ENCODE measurements around the gene TTLL8. TPM values are rescaled to one million over a fixed set of nuclear protein-coding genes. Genes with fewer than 3 reads are reported as not detected.

TTLL8 gene
- total RNA-seq, 2 donors from 2014 or later = 0.20 TPM; not detected in 1

DNA sequence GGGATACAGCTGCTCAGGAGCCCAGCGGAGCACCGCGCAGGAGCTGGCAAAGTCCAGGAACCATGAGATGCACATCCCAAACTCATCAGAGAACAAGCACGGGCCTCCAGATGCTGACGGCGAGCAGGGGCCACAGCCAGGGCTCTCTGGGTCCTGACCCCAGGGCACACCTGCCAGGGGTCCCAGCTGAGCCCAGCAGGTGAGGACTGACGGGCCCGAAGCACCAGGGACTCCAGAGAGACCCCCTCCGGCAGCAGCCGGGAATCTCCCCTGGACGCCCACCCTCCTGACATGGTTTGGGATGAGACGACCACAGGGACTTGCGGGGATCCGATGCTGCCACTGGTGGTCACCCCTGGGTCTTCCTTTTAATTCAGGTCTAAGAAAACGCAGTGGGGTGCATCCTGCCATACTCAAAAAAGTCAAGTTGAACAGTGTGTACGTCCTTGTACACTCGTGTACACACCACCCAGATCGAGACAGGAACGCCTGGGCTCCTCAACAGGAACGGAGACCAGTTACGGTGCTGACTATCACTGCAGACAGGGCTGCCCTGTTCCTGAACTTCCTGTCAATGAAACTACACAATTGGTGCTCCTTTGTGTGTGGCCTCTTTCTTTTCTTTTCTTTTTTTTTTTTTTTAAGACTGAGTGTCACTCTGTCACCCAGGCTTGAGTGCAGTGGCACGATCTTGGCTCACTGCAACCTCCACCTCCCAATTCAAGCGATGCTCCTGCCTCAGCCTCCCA lies 21.9 kb downstream of the TTLL8 start:
- no peaks in the 10 kb centered on the region for H3K27me3 Mint-ChIP-seq (ENCODE audit: insufficient read depth)
- no peak overlapping the region for H3K27ac ChIP-seq (ENCODE audit: low read depth, low read length)
- H3K9me3 Mint-ChIP-seq = peaks cover 8% of the 10 kb centered on the region
- DNase-seq = no peak
- no peaks in the 10 kb centered on the region for H3K36me3 ChIP-seq (ENCODE audit: control insufficient read depth, insufficient read depth, low read length)
- no peaks in the 10 kb centered on the region for H3K27me3 ChIP-seq (ENCODE audit: control insufficient read depth, insufficient read depth, low read length, poor library complexity, severe bottlenecking)
- no peaks in the 10 kb centered on the region for H3K4me1 Mint-ChIP-seq
- H3K9me3 ChIP-seq (ENCODE audit: control insufficient read depth, low read length) = no peaks in the 10 kb centered on the region
- TF ChIP-seq, protein P1, sequence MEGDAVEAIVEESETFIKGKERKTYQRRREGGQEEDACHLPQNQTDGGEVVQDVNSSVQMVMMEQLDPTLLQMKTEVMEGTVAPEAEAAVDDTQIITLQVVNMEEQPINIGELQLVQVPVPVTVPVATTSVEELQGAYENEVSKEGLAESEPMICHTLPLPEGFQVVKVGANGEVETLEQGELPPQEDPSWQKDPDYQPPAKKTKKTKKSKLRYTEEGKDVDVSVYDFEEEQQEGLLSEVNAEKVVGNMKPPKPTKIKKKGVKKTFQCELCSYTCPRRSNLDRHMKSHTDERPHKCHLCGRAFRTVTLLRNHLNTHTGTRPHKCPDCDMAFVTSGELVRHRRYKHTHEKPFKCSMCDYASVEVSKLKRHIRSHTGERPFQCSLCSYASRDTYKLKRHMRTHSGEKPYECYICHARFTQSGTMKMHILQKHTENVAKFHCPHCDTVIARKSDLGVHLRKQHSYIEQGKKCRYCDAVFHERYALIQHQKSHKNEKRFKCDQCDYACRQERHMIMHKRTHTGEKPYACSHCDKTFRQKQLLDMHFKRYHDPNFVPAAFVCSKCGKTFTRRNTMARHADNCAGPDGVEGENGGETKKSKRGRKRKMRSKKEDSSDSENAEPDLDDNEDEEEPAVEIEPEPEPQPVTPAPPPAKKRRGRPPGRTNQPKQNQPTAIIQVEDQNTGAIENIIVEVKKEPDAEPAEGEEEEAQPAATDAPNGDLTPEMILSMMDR (conservative IDR thresholded peaks at IDR 0.05) = no peak
- 86 to 91% methylated on average over 18 to 23 of the region's 23 CpGs for WGBS, 2 experiments (ENCODE audit: insufficient coverage in 1 of 2, insufficient read length in 1 of 2)
- no peaks in the 10 kb centered on the region for H3K4me1 ChIP-seq (ENCODE audit: control insufficient read depth, insufficient read depth, low read length)
- H3K27ac Mint-ChIP-seq = no peak overlapping the region
- no peak overlapping the region for H3K4me3 Mint-ChIP-seq
- H3K9ac ChIP-seq (ENCODE audit: extremely low read depth, low read length, poor library complexity, severe bottlenecking) = no peak overlapping the region
- no peaks in the 10 kb centered on the region for H3K36me3 Mint-ChIP-seq (ENCODE audit: low read depth)
- H3K4me3 ChIP-seq (ENCODE audit: low read length) = no peak overlapping the region

DNA sequence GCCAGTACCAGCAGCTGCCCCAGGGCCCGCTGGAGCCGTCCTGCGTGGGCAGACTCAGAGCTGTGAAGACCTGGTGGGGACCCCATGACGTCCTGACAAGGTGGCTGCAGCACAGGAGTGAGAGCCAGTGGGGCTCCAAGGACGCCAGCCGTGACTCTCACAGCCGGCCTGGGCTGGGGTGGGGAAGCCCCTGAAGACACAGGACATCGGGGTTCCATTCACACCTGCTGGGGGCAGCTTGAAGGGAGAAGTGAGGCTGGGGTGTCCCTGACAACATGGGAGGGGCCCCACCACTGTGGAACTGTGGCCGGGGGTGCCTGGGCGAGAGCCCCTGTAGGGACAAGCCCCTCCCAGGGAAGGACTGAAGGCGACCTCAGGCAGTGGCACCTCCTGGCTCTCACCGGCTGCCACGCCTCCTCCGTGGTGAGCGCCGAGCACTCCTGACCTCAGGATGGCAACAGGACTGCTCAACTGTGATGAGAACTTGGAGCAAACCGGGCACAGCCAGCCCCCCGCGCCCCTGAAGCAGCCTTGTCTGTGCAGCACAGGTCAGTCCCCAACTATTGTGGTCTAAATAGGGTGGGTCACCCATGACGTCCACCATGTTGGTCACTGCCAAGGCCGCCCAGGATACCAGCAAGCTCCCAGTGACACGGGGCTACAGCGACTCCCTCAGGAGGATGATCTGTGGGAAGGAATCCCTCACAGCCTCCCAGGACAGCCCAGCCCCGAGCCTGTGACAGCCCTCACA lies 22.8 kb downstream of the TTLL8 start:
- Mint-ChIP-seq H3K9me3 (peaks cover 8% of the 10 kb centered on the region), H3K36me3 (ENCODE audit: low read depth) (no peaks in the 10 kb centered on the region), H3K27me3 (ENCODE audit: insufficient read depth) (no peaks in the 10 kb centered on the region), H3K4me3 (no peak overlapping the region), H3K4me1 (no peaks in the 10 kb centered on the region), H3K27ac (no peak overlapping the region)
- no peaks in the 10 kb centered on the region for H3K36me3 ChIP-seq (ENCODE audit: control insufficient read depth, insufficient read depth, low read length)
- no peak overlapping the region for H3K4me3 ChIP-seq (ENCODE audit: low read length)
- H3K27ac ChIP-seq (ENCODE audit: low read depth, low read length) = no peak overlapping the region
- 85 to 91% methylated on average over 10 to 24 of the region's 24 CpGs for WGBS, 2 experiments (ENCODE audit: insufficient coverage in 1 of 2, insufficient read length in 1 of 2)
- H3K27me3 ChIP-seq (ENCODE audit: control insufficient read depth, insufficient read depth, low read length, poor library complexity, severe bottlenecking) = peaks cover 5% of the 10 kb centered on the region
- TF ChIP-seq, protein P1 (conservative IDR thresholded peaks at IDR 0.05) = no peak
- no peak for DNase-seq
- H3K9me3 ChIP-seq (ENCODE audit: control insufficient read depth, low read length) = no peaks in the 10 kb centered on the region
- no peak overlapping the region for H3K9ac ChIP-seq (ENCODE audit: extremely low read depth, low read length, poor library complexity, severe bottlenecking)
- no peaks in the 10 kb centered on the region for H3K4me1 ChIP-seq (ENCODE audit: control insufficient read depth, insufficient read depth, low read length)

DNA sequence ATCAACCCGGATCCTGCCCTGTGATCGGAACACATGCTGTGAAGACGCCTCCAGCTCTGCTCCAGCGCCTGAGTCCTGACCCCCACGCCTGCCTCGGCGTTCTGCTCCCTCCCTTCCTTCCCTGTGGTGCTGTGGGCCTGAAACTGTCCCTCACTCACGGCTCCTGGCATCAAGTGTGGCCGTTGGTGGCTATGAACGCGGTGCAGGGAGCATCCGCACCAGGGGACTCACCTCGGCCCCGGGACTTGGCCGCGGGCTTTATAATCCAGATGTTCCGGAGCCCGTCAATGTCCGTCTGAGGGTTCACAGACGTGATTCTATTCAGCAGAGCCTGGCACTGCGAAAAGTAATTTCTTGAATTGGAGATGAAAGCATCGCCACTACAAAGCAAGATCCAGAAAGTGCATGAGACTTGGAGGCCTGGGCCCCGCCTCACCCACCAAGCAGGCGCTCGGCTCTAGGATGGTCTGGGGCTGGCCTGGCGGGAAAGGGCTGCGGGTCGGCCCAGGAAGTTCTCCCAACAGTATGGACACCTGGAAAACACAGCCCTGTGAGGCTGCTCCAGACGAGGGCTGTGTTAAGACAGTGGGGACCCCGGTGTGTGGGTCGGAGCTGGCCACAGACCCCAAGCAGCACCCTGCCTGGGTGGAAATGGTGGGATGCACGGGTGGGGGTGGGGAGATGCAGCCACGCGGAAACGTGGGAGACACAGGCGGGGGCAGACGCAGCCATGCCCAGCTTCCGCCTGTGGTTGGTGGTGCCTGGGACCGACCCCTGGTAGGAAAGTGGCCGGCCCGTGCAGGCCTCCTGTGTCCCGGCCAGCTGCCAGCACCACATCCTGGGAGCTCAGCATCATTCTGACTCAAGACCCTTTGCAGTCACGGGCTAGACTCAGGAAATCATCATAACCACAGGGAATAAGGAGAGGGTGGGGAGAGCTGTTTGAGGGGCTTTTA lies 23.7 kb downstream of the TTLL8 start:
- H3K4me1 Mint-ChIP-seq = no peaks in the 10 kb centered on the region
- Histone ChIP-seq H3K27me3 (ENCODE audit: control insufficient read depth, insufficient read depth, low read length, poor library complexity, severe bottlenecking) (peaks cover 13% of the 10 kb centered on the region), H3K36me3 (ENCODE audit: control insufficient read depth, insufficient read depth, low read length) (no peaks in the 10 kb centered on the region), H3K9me3 (ENCODE audit: control insufficient read depth, low read length) (no peaks in the 10 kb centered on the region), H3K9ac (ENCODE audit: extremely low read depth, low read length, poor library complexity, severe bottlenecking) (no peak overlapping the region), H3K27ac (ENCODE audit: low read depth, low read length) (no peak overlapping the region), H3K4me3 (ENCODE audit: low read length) (no peak overlapping the region), H3K4me1 (ENCODE audit: control insufficient read depth, insufficient read depth, low read length) (no peaks in the 10 kb centered on the region)
- peaks cover 6% of the 10 kb centered on the region for H3K27me3 Mint-ChIP-seq (ENCODE audit: insufficient read depth)
- no peaks in the 10 kb centered on the region for H3K36me3 Mint-ChIP-seq (ENCODE audit: low read depth)
- no peak overlapping the region for H3K4me3 Mint-ChIP-seq
- no peak overlapping the region for H3K27ac Mint-ChIP-seq
- DNase-seq = no peak
- WGBS, 2 experiments (ENCODE audit: insufficient coverage in 1 of 2, insufficient read length in 1 of 2) = 89 to 94% methylated on average over 28 to 43 of the region's 43 CpGs
- peaks cover 8% of the 10 kb centered on the region for H3K9me3 Mint-ChIP-seq
- TF ChIP-seq, protein P1 (conservative IDR thresholded peaks at IDR 0.05) = no peak

Data from endodermal cell (in vitro differentiated cells).